KG1 (cell line): ENCODE data around the gene PHKA1.
"Not testable (repeated sequence)": the region's sequence is repeated elsewhere in the genome, so short reads cannot be mapped to it uniquely, and the experiment has no call there.

Experiments
- DNase-seq: peaks from one replicate; lab custom pipeline; 2025; lab: John Stamatoyannopoulos, UW

Gene PHKA1

GRCh38 chrX:72666451-72666850 is 47.7 kb downstream of the PHKA1 start:
- DNase-seq, result no peak

DNA sequence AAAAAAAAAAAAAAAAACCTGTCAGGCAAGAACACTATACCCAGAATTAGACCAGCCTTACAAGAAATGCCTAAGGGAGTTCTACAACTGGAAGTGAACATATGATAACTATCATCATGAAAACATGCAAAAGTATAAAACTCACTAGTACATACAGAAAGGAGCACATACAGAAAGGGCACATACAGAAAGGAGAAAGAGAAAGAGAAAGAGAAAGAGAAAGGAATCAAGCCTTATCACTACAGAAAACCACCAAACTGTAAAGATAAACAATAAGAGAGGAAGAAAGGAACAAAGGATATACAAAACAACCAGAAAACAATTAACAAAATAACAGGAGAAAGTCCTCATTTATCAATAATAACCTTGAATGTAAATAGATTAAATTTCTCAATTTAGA is 50.4 kb downstream of the PHKA1 start:
- DNase-seq, result no peak

- DNase-seq, result no peak
Measured at GRCh38 chrX:72662020-72662747, 51.9 kb downstream of the PHKA1 start.

GRCh38 chrX:72659723-72660122 is 54.4 kb downstream of the PHKA1 start:
- DNase-seq, result no peak

- no peak for DNase-seq
Measured at GRCh38 chrX:72652082-72652481, 62.0 kb downstream of the PHKA1 start.

DNA sequence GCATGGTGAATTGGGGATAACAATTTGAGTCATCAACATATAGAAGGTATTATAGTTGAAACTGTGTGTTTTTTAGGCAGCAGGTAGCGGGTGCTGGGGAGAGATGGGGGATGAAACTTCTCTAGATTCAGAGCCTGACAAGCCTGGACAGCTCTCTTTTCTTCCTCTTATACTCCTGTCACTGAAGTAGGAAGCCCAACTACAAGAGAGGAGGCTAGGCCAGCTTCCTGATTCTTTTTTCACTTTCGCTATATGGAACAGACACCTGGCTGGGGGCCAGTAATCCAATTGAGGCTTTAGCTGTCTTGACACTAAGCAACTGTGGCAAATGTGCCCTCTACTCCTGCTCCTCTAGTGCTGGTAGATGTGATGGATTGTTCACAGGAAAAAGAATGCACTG is 69.2 kb downstream of the PHKA1 start:
- DNase-seq, result no peak

DNA sequence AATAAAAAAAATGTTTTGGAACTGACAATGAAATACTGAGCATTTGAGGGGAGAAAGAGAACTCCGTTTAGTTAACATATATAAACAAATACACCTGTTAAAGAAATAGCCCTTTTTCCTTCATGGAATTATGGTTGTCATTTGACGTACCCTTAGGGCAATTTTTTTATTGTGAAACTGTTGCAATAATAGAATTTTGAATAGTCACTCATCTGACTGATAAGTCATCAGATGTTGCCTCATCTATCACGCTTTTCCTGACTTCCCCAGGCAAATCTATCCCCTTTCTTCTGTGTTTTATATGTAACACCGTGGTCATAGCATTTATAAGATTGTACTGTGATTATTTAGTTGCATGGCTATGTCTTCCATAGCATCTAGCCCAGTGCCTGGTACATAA is 72.5 kb downstream of the PHKA1 start:
- DNase-seq, result no peak

DNA sequence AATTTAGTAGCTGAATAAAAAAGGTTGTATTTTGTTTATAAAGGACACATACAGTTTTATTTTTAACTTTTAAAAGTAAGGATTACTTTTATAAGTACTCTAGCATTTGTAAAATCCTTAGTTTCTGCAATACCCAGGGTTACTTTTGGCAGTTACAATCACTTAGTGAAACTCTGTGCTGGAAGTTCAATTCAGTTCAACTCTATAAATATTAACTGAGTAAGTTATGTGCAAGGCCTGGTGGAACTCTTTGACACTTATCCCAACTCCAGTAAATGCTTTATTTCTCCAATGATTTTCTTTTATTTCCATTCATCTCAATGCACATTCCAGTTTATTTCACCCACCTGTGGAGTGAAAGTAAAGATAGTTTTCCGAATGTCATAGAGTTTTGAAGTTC is 78.2 kb downstream of the PHKA1 start:
- DNase-seq, result no peak

- no peak for DNase-seq
Measured at GRCh38 chrX:72634331-72634730, 79.8 kb downstream of the PHKA1 start.

DNA sequence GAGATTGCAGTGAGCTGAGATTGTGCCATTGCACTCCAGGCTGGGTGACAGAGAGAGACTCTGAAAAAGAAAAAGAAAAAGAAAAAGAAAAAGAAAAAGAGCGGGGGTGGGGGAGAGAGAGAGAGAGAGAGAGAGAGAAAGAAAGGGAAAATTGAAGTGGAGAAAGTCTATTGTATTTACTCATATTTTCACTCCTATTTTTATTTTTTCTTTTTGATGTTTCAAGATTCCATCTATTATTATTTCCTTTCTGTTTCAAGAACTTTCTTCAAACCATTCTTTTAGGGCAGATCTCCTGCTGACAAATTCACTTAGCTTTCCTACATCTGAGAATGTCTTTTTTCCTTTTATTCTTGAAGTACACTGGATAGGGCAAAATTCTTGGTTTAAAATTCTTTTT is 83.9 kb downstream of the PHKA1 start:
- DNase-seq, result no peak

GRCh38 chrX:72624194-72624593 is 89.9 kb downstream of the PHKA1 start:
- DNase-seq, result no peak

- no peak for DNase-seq
Measured at GRCh38 chrX:72621625-72622485, 92.3 kb downstream of the PHKA1 start.

DNA sequence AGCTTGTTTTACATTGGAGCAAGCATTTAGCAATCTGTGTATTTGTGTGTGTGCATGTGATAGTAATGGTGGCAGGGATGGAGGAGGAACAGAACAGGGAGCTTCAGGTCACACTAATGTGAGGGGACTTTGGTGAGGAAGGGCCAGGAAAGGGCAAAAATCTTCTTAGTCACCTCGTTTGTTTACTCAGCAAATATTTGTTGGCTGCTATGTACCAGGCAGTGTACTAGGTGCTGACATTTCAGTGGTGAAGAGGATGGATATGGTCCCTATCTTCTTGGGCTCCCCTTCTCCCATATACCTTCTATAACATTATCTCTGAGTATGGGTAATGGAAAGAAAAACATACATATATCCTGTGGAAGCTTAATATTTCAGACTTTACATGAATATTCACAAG is 92.9 kb downstream of the PHKA1 start:
- no peak for DNase-seq

GRCh38 chrX:72620550-72621145 is 93.5 kb downstream of the PHKA1 start:
- no peak for DNase-seq

DNA sequence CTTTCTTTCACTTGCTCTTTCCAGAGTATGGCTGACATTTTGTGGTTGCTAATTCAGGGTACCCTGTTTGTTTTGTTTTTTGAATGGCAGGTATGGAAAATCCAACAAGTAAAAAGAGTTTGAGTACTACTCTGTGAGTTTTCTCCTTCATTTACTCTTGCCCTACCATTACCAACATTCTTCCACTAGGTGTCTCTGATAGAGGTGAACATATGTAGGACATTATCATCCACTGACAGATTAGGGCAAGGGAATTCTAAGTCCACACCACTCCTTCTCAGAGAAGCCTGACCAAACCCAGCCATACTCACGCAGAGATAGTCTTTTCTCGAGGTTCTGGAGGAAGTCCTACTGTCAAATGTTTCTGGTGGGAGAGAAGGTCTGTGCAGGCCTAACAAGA is 104.8 kb downstream of the PHKA1 start:
- no peak for DNase-seq

DNA sequence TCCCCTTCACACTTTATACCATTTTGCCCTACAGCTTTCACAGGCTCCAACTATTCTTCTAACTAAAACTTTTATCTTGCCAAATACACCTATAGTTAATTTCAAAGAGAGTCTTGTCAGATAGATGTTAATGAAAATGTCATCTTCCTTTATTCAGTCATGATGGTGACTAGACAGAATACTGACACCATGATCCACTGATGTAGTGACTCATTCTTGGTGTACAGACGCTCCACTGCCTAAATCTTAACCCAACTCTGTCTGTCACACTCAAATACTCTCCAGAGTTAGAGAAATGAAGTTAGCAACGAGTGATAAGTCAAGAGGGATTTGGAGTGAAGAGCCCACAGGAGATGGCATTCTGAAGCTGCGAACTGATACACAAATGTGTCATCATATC is 109.4 kb downstream of the PHKA1 start:
- no peak for DNase-seq

DNA sequence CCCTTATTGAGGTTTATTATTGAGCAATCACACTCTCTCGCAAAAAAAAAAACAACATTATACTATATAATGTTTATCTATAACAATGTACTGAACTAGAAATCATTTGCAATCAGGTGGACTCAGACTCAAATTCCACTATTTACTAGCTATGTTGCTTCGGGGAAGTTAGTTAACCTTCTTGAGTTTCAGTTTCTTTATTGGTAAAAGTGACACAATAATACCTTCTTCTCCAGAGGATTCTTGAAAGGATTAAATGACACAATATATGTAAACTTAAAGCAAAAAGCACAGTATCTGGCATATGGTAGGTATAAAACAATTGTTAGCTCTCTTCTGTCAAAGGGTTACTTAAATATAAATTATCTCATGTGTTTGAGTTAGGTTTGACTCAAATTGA is 110.0 kb downstream of the PHKA1 start:
- no peak for DNase-seq

- DNase-seq, result not testable (repeated sequence)
Measured at GRCh38 chrX:72591038-72591437, 123.1 kb downstream of the PHKA1 start.

DNA sequence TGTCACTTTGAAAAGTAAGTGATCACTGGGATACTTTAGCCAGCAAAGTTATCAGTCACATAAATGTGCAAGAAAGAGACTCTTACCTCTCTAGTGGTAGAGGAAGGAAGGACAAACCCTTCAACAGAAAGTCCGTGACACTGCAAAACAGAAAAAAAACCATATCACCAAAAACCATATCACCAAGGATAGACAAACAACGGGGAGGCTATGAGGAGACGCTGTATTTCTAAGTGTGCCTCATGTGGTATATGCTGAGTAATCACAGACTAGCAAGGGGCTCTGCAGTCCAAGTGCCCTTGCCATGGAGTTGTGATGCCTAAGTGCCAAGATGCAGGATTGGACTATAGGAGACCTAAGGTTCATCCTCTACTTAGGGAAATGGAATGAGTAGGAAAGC is 129.9 kb downstream of the PHKA1 start:
- no peak for DNase-seq

- no peak for DNase-seq
Measured at GRCh38 chrX:72576141-72576894, 137.8 kb downstream of the PHKA1 start.

- no peak for DNase-seq
Measured at GRCh38 chrX:72573158-72573511, 141.0 kb downstream of the PHKA1 start.
